ENCODE results near the gene GPC2. TPM values are rescaled to one million over a fixed set of nuclear protein-coding genes. Genes with fewer than 3 reads are reported as not detected.

GPC2 gene
- total and polyA plus RNA-seq, 7 donors: 0.41 to 5.3 (median 0.71) TPM; not detected in 2

- peak overlapping the region in 3 of 4 donors; percentile 85 for H3K27ac ChIP-seq
These were observed 20.2 kb downstream of the GPC2 start for GRCh38 chr7:100157069-100157333.

DNA sequence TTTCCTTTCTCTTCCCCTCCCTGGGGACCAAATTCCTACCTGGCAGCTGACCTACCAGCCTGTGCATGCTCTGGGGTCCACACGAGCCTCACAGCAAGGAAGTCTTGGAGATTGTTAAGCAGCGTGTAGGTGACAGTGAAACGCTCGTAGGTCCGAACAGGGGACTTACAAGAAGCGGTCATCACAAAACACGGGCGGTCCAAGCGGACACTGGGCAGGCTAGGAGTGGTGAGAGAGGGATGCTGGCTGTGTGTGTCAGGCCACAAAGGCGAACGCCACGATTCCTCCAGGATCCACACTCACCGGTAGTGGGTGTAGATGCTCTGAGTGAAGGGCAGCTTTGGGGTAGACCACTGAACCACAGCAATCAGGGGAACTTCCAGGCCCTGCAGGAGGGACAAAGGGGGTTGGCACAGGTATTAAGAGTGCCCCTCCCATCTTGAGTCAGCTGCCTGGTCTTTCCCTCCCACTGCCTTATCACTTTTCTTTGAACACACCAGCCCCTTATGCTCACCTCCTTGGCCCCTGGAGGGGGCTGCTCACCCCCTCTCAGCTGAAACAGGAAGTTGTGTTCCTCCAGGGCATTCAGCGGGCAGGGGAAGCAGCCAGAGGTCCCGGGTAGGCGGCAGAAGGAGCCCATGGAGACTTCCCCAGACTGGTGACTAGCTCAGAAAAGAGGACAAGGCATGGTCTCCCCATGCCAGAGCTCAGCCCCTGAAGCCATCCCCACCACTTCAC, 20.7 kb downstream of the GPC2 start:
- Histone ChIP-seq H3K27ac (no peak overlapping the region), H3K36me3 (peaks cover 0 to 43% (median 22%) of the 10 kb centered on the region in 4 donors), H3K4me3 (no peak overlapping the region), H3K9me3 (no peaks in the 10 kb centered on the region), H3K4me1 (peaks cover 0 to 28% (median 16%) of the 10 kb centered on the region in 4 donors), H3K27me3 (no peaks in the 10 kb centered on the region)
- intact Hi-C loops (cut with DNase I): no loop called here
- TF ChIP-seq POLR2A (IDR thresholded peaks at IDR 0.05) (no peak), CTCF (IDR thresholded peaks at IDR 0.05) (no peak), POLR2AphosphoS5 (IDR thresholded peaks at IDR 0.05) (no peak), EP300 (IDR thresholded peaks at IDR 0.05) (no peak)
- DNase-seq: no peak
- WGBS, 2 donors: 77 to 86% methylated on average over 16 of the region's 16 CpGs

More at GRCh38 chr7:100157069-100157333, 20.2 kb downstream of the GPC2 start:
- no peak for DNase-seq
- intact Hi-C loops (cut with DNase I): no loop called here
- no peaks in the 10 kb centered on the region for H3K9me3 ChIP-seq
- no peak for TF ChIP-seq POLR2AphosphoS5 (IDR thresholded peaks at IDR 0.05)
- TF ChIP-seq CTCF (IDR thresholded peaks at IDR 0.05): no peak
- TF ChIP-seq POLR2A (IDR thresholded peaks at IDR 0.05): no peak
- TF ChIP-seq EP300 (IDR thresholded peaks at IDR 0.05): no peak
- no peaks in the 10 kb centered on the region for H3K27me3 ChIP-seq
- H3K4me1 ChIP-seq: peaks cover 0 to 28% (median 16%) of the 10 kb centered on the region in 4 donors
- peaks cover 0 to 39% (median 22%) of the 10 kb centered on the region in 4 donors for H3K36me3 ChIP-seq
- no peak overlapping the region for H3K4me3 ChIP-seq
- WGBS, 2 donors: 76 to 81% methylated on average over 5 of the region's 5 CpGs

DNA sequence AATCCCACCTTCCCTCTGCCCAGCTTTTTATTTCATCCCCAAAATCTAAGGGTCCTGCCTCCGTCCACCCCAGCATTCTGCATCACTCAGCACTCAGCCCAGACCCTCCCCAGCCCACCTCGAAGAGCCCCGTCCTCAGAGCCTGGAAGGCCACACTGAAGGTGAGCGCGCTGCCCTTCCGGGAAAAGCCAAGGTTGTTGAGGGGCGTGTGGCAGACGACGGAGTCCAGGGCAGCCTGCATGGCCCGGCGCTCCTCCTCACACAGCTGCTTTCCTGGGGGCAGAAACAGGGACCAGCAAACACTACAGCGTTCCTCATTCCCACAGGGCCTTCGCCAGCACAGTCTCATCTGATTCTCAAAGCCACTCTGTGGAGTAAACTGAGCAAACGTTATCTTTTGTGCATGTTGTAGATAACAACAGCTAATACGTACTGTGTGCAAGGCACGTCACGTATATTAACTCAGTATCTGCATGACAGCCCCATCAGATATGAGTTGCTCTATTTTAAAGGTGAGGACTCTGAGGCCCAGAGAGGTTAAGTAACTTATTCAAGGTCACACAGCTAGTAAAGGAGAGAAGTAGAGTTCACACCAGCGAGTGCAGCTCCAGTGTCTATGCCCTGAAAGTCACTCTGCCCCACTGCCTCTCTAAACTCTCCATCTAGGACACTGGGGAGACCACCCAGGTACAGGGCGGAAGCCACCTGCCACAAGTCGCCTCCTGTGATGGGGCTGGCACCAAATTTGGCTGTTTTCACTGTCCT, 21.4 kb downstream of the GPC2 start:
- Histone ChIP-seq H3K4me1 (peaks cover 0 to 28% (median 16%) of the 10 kb centered on the region in 4 donors), H3K4me3 (no peak overlapping the region), H3K36me3 (peaks cover 0 to 50% (median 22%) of the 10 kb centered on the region in 4 donors), H3K27me3 (no peaks in the 10 kb centered on the region), H3K27ac (no peak overlapping the region), H3K9me3 (no peaks in the 10 kb centered on the region)
- intact Hi-C loops (cut with DNase I): no loop called here
- 68 to 85% methylated on average over 20 of the region's 20 CpGs for WGBS, 2 donors
- no peak for DNase-seq
- TF ChIP-seq EP300 (IDR thresholded peaks at IDR 0.05): no peak
- no peak for TF ChIP-seq CTCF (IDR thresholded peaks at IDR 0.05)
- no peak for TF ChIP-seq POLR2AphosphoS5 (IDR thresholded peaks at IDR 0.05)
- TF ChIP-seq POLR2A (IDR thresholded peaks at IDR 0.05): no peak

DNA sequence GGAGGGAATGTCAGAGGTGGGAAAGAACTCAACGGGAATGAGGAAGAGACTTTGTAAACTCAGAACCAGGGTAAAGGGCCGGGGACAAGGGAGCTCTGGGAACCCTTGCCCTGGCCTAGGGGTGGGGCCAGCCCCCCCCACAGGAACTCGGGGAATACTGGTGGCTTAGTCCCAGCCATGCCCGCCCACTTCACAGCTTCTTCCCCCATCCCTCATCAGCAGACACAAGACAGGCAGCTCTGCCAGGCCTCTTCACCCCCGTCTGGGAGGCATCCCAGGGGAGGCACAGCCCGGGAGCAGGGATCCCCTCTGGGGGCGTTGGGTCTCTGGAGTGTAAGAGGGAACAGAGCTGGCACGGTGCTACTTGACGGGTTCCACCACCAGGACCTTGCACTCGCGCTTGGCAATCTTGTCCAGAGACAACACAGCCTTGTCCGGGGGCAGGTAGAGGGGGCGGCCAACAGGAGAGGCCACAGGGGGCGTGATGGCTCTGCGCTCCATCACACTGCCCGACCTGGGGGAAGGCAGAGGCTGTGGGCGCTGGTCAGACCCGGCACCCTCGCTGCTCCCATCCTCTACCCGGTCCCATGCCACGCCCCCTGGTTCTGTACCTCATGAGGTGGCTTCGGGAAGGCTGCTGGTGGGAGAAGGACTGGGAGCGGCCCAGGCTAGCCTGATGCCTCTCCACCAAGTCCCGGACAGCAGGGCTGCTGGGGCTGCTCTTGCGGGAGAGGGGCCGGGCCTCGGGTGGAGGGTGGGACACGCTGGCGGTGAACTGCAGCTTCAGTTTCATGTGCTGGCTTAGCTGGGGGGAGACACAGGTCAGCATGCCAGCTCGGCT, 22.3 kb downstream of the GPC2 start:
- DNase-seq: no peak
- no peaks in the 10 kb centered on the region for H3K27me3 ChIP-seq
- H3K4me1 ChIP-seq: peaks cover 0 to 30% (median 19%) of the 10 kb centered on the region in 4 donors
- intact Hi-C loops (cut with DNase I): no loop called here
- H3K27ac ChIP-seq: peak overlapping the region in 1 of 4 donors; percentile 36
- H3K4me3 ChIP-seq: no peak overlapping the region
- TF ChIP-seq CTCF (IDR thresholded peaks at IDR 0.05) (no peak), POLR2A (IDR thresholded peaks at IDR 0.05) (no peak), POLR2AphosphoS5 (IDR thresholded peaks at IDR 0.05) (no peak), EP300 (IDR thresholded peaks at IDR 0.05) (no peak)
- H3K36me3 ChIP-seq: peaks cover 0 to 50% (median 22%) of the 10 kb centered on the region in 4 donors
- no peaks in the 10 kb centered on the region for H3K9me3 ChIP-seq
- WGBS, 2 donors: 35 to 74% methylated on average over 30 of the region's 30 CpGs
